ENCODE results near the gene ARHGEF10L. TPM values are rescaled to one million over a fixed set of nuclear protein-coding genes. Genes with fewer than 3 reads are reported as not detected.
"Not testable (repeated sequence)": the region's sequence is repeated elsewhere in the genome, so short reads cannot be mapped to it uniquely, and the experiment has no call there.

ARHGEF10L gene, protein sequence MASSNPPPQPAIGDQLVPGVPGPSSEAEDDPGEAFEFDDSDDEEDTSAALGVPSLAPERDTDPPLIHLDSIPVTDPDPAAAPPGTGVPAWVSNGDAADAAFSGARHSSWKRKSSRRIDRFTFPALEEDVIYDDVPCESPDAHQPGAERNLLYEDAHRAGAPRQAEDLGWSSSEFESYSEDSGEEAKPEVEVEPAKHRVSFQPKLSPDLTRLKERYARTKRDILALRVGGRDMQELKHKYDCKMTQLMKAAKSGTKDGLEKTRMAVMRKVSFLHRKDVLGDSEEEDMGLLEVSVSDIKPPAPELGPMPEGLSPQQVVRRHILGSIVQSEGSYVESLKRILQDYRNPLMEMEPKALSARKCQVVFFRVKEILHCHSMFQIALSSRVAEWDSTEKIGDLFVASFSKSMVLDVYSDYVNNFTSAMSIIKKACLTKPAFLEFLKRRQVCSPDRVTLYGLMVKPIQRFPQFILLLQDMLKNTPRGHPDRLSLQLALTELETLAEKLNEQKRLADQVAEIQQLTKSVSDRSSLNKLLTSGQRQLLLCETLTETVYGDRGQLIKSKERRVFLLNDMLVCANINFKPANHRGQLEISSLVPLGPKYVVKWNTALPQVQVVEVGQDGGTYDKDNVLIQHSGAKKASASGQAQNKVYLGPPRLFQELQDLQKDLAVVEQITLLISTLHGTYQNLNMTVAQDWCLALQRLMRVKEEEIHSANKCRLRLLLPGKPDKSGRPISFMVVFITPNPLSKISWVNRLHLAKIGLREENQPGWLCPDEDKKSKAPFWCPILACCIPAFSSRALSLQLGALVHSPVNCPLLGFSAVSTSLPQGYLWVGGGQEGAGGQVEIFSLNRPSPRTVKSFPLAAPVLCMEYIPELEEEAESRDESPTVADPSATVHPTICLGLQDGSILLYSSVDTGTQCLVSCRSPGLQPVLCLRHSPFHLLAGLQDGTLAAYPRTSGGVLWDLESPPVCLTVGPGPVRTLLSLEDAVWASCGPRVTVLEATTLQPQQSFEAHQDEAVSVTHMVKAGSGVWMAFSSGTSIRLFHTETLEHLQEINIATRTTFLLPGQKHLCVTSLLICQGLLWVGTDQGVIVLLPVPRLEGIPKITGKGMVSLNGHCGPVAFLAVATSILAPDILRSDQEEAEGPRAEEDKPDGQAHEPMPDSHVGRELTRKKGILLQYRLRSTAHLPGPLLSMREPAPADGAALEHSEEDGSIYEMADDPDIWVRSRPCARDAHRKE (N-terminal part only)
- 25.7 TPM for total RNA-seq

DNA sequence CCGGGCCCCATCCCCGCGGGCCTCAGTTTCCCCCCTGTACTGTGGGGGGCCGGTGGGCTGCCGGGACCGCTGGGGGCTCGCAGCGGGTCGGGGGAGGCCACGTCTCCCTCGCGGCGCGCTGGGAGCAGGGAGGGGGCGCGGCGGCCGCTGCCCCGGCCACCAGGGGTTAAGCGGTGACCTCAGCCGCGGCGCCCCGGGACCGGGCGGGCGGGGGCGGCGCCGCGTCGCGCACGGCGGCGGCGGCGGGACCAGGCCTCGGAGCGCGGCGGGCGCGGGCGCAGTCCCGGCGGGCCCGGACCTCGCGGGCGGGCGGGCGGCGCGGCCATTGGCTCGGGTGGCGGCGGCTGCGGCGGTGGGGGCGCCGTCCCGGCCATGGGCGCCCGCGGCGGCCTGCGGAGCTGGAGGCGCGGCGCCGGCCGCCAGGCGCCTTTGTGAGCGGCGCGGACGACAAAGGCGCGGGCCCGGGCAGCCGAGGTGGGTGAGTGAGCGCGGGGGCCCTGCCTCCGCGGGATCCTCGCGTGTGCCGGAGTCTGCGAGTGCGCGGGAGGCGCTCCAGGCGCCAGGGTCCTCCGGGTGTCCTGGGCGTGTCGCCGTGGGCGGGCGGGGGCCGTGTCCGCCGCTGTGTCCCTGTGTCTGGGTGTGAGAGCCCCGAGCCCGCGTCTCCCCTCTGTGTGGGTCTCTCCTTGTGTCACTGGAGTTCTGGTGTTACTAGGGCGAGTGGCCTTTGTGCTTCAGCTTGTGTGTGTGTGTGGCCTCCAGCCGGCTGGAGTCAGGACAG, at the start of gene ARHGEF10L:
ARHGEF10L (plus strand) TSS at position 222 of the 778 bp plus-strand sequence. CDS start 40,898 bp downstream, outside the sequence.
- DNase-seq (ENCODE audit: low spot score in 2 of 2): peak; percentile 71 to 74
- FAIRE-seq: no peak

DNA sequence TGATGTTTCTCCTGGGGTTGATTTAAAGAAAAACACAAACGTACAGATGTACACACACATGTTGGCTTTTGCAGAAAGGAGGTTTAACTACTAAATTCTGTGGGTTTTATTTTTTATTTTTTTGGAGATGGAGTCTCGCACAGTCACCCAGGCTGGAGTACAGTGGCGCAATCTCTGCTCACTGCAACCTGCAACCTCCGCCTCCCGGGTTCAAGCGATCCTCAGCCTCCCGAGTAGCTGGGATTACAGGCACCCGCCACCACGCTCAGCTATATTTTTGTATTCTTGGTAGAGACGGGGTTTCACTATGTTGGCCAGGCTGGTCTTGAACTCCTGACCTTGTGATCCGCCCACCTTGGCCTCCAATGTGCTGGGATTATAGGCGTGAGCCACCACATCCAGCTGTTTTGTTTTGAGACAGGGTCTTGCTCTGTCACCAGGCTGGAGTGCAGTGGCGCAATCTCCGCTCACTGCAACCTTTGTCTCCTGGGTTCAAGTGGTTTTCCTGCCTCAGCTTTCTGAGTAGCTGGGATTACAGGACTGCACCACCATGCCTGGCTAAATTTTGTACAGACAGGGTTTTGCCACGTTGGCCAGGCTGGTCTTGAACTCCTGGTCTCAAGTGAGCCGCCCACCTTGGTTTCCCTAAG, 49.6 kb upstream of the ARHGEF10L start:
- not testable (repeated sequence) for FAIRE-seq; DNase-seq (ENCODE audit: low spot score in 2 of 2)

- FAIRE-seq; DNase-seq (ENCODE audit: low spot score in 2 of 2): not testable (repeated sequence)
Observed at GRCh38 chr1:17490667-17491066, 48.8 kb upstream of the ARHGEF10L start.

- peak in 1 of 2 donors; percentile 68 for DNase-seq (ENCODE audit: low spot score in 2 of 2)
- FAIRE-seq: no peak
Observed at GRCh38 chr1:17494114-17494729, 45.3 kb upstream of the ARHGEF10L start.

GRCh38 chr1:17496419-17496818, 43.1 kb upstream of the ARHGEF10L start:
- no peak for DNase-seq (ENCODE audit: low spot score in 2 of 2)
- no peak for FAIRE-seq

GRCh38 chr1:17498214-17498613, 41.3 kb upstream of the ARHGEF10L start:
- FAIRE-seq (no peak), DNase-seq (ENCODE audit: low spot score in 2 of 2) (no peak)

- DNase-seq (ENCODE audit: low spot score in 2 of 2): peak; percentile 38 to 67
- FAIRE-seq: no peak
Observed at GRCh38 chr1:17502326-17502778, 37.1 kb upstream of the ARHGEF10L start.

DNA sequence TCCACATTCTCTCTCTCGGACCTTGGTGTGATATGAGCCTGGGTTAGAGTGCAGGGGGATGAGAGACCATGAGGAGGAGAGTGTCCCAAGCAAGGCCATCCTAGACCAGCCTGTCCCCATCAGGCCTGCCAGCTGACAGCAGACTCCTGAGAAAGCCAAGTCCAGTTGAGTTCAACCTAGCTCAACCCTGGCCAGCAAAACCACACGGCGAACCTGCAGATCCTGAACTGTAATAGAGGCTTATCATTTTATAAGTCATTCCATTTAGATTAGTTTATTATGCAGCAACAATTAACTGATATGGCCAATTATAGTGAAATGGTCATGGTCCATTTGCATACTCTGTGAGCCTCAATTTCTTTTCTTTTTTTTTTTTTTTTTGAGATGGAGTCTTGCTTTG, 36.4 kb upstream of the ARHGEF10L start:
- no peak for DNase-seq (ENCODE audit: low spot score in 2 of 2)
- no peak for FAIRE-seq

DNA sequence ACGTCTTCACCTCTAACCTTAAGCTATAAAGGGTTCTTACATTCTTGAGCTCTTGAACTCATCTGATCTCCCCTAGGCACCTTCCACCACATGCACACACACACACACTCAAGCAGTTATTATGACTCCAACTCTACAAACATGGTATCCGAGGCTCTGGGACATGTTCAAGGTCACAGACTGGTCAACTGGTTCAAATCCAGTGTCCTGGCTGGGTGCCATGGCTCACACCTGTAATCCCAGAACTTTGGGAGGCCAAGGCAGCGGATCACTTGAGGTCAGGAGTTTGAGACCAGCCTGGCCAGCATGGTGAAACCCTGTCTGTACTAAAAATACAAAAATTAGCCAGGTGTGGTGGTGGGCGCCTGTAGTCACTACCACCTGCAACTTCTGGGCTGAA, 32.3 kb upstream of the ARHGEF10L start:
- DNase-seq (ENCODE audit: low spot score in 2 of 2); FAIRE-seq: not testable (repeated sequence)

DNA sequence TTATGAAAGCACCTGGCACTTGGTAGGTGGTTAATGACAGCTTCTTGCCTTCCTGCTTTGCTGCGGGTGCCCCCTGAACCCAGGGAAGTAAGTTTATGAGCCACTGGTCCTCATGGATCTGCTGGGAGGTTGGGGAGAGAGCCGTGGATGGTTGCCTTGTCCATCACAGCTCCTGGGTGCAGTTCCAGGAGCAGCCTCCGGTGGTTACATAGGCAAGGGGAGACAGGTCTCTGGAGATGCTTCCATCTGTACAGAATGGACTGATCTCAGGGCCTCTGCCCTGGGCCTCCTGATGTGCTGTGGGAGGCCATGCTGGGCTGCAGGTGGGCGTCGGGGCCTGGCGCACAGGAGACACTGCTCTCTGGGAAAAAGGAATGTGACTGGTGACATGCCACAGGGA, 31.6 kb upstream of the ARHGEF10L start:
- FAIRE-seq (no peak), DNase-seq (ENCODE audit: low spot score in 2 of 2) (no peak)

DNA sequence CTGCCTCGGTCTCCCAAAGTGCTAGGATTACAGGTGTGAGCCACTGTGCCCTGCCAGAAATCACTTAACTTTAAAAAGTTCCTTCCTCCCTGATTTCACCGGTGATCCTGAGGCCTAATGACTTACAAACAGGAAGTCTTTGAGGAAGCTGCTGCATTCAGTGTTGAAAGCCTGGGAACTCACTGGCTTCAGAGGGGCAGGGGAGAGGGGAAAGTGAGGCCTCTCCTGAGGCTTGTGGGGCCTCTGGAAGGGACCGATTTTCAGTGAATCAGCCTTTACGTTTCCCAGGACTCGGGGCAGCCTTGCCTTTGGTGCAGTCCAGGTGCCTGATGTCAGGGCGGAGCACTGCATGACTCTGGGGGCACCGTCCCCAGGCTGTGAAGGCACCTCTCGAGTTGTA, 30.1 kb upstream of the ARHGEF10L start:
- FAIRE-seq (no peak), DNase-seq (ENCODE audit: low spot score in 2 of 2) (no peak)

- FAIRE-seq (no peak), DNase-seq (ENCODE audit: low spot score in 2 of 2) (no peak)
Observed at GRCh38 chr1:17510138-17510537, 29.4 kb upstream of the ARHGEF10L start.

DNA sequence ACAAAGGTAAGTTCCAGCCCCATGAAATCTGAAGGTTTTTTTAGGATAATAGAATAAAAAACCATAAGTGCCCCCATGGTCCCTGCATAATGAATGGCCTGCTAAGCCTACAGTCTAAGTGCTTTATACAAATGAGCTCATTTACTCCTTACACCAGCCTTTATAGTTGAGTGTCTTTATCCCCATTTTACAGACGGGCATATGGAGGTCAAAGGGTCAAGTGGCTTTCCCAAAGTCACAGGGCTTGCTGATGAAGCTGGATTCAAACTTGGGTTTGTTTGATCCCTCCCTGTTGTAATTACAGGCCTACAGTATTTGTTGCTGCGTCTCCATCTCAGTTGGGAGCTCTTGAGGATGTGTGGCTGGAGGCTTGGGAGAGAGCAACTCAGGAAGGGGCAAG, 28.3 kb upstream of the ARHGEF10L start:
- no peak for DNase-seq (ENCODE audit: low spot score in 2 of 2)
- FAIRE-seq: no peak

DNA sequence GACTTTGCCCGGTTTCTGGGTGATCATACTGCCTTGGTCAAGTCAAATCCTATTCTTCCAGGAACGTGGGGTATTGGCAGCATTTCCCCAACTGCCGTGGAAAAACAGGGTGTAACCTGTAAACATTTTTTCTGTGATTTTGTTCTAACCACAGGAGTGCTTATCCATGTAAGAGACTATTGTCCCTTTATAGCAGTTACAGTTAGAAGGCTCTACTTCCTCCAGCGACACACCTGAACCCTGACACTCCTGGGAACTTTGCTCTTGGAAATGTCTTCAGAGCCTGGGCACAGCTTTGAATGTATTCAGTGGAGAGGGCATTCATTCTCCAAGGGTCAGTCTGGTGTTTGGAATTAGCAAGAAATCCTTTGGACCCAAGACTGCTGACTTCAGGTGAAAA, 26.4 kb upstream of the ARHGEF10L start:
- no peak for DNase-seq (ENCODE audit: low spot score in 2 of 2)
- no peak for FAIRE-seq

- DNase-seq (ENCODE audit: low spot score in 2 of 2): no peak
- no peak for FAIRE-seq
Observed at GRCh38 chr1:17514776-17515175, 24.7 kb upstream of the ARHGEF10L start.

- FAIRE-seq: no peak
- no peak for DNase-seq (ENCODE audit: low spot score in 2 of 2)
Observed at GRCh38 chr1:17515902-17516301, 23.6 kb upstream of the ARHGEF10L start.

GRCh38 chr1:17516303-17517214, 22.9 kb upstream of the ARHGEF10L start:
- FAIRE-seq (no peak), DNase-seq (ENCODE audit: low spot score in 2 of 2) (no peak)

GRCh38 chr1:17520041-17520440, 19.5 kb upstream of the ARHGEF10L start:
- DNase-seq (ENCODE audit: low spot score in 2 of 2): no peak
- no peak for FAIRE-seq

Measured in frontal cortex (tissue), 4 donors.